Measurements from ENCODE around the gene BCL6B.
"Not testable (repeated sequence)": the region's sequence is repeated elsewhere in the genome, so short reads cannot be mapped to it uniquely, and the experiment has no call there.

Gene BCL6B

GRCh38 chr17:7027335-7027734, 4.5 kb downstream of the BCL6B start:
- no peak for DNase-seq (ENCODE audit: low read depth, low spot score)

- no peak for DNase-seq (ENCODE audit: low read depth, low spot score)
Measured at GRCh38 chr17:7029096-7029495, 6.2 kb downstream of the BCL6B start.

DNA sequence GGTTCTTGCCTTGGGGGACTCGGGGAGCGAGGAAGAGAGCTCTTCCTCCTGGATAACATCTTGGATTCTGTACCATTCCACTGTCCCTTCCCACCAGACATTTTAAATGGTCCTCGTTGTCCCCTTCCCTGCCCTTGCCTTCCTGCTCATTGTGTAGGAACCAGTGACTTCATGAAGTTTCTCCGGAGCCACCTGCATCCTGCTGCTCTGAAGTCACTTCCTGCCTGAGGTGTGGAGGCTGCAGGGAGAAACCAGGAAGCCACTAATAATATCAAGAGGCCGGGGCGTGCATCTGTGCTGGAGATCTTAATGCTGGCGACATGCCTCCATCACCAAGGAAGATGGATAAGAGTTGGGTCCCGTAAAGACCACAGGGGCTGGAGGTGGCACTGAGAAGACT, 6.8 kb downstream of the BCL6B start:
- DNase-seq (ENCODE audit: low read depth, low spot score) = no peak

GRCh38 chr17:7034955-7035590, 12.2 kb downstream of the BCL6B start:
- DNase-seq (ENCODE audit: low read depth, low spot score) = no peak

DNA sequence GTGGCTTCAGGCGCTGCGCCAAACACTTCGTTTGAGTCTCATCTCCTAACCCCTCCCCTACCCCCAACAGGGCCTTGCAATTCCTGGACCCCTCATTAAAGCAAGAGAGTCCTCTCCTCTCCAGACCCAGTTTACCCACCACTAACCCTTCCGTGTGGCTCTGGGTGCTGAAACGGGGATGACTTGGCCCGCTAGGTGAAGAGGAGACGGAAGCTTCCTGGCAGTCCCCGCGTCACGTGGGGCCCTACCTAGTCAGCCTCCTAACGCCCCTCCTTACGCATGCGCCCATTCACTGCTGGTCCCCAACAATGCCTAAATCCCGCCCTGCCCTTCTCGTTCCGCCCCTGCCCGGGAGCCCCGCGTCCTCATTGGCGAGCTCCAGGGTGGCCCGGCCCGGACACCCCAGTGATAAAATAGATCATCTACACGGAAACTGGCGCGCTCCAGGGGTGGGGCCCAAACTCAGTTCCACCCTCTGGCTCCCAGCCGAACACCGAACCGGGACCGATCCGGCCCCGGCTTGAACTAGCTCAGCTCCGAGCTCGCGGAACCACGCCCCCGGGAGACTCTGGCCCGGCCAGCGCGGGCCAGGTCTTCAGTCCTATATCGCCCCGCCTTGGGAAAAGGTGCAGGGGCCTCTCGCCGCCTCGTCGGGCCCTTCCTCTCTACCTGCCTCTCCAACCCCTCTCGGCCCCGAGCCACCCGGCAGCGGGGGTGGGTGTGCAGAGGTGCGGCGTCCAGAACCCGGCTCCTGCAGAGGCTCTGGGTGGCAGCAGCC, 12.9 kb downstream of the BCL6B start, which contains the start of gene SLC16A13:
Gene SLC16A13 (plus strand): TSS at position 425 of the 778 bp plus-strand sequence. CDS start 368 bp downstream, outside the sequence.
- DNase-seq (ENCODE audit: low read depth, low spot score) = peak; percentile 96

DNA sequence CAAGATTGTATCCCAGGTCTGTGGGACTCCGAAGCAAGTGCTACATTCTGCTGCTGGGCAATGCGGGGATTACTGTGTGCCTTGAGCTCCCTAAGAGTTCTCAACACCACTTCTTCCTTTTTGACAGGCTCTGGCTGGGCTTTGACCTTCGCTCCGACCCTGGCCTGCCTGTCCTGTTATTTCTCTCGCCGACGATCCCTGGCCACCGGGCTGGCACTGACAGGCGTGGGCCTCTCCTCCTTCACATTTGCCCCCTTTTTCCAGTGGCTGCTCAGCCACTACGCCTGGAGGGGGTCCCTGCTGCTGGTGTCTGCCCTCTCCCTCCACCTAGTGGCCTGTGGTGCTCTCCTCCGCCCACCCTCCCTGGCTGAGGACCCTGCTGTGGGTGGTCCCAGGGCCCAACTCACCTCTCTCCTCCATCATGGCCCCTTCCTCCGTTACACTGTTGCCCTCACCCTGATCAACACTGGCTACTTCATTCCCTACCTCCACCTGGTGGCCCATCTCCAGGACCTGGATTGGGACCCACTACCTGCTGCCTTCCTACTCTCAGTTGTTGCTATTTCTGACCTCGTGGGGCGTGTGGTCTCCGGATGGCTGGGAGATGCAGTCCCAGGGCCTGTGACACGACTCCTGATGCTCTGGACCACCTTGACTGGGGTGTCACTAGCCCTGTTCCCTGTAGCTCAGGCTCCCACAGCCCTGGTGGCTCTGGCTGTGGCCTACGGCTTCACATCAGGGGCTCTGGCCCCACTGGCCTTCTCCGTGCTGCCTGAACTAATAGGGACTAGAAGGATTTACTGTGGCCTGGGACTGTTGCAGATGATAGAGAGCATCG, 15.4 kb downstream of the BCL6B start:
- DNase-seq (ENCODE audit: low read depth, low spot score) = peak; percentile 46

DNA sequence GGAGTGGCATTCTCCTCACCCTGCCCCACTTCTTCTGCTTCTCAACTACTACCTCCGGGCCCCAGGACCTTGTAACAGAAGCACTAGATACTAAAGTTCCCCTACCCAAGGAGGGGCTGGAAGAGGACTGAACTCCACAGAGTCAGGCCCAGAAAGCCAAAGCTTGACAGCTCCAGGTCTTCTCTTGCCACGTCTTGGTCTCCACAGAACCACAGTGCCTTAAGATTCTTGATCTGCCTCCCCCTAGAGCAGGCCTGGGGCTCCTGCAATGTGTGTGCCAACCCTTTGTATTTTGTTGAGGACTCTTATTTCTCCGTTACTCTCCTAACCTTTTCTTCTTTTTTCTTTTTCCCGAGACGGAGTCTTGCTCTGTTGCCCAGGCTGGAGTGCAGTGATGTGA, 17.0 kb downstream of the BCL6B start:
- no peak for DNase-seq (ENCODE audit: low read depth, low spot score)

DNA sequence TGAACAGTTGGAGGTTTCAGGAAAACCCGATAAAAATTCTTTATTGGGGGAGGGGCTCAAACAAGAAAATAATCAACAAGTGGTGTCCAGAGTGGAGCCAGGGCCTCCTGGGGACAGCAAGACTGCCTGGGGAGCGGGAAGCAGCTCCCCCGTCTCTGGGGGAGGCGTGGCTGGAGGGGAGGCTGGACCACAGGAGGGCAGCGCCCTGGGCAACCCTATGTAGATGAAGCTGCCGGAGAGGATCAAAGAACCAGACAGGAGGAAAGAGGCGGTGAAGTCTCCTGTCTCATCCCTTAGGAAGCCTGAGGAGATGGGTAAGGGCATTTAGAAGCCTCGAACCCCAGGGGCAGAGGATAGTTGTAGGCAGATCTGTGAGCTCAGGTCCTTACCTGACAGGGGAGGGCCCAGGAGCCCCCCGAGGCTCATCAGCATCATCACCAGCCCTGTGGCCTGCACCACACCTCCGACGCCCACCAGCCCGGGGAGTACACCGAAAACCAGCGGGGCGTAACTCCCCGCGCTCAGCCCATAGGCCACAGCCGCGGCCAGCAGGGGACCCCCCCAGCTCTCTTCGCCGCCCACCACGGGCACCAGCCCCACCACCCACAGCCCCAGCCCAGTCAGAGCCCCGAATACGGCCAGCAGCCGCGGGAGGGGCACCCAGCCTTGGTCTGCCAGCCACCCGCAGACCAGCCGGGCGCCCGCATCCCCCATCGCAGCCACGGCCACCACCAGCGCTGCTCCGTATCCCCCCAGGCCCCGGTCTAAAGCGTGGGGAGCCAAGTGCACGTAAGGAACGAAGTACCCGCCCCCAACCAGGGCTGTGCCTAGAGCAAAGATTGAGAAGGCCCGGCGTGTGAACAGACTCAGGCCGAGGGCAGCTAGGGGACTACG, 19.0 kb downstream of the BCL6B start:
- DNase-seq (ENCODE audit: low read depth, low spot score) = peak; percentile 84

DNA sequence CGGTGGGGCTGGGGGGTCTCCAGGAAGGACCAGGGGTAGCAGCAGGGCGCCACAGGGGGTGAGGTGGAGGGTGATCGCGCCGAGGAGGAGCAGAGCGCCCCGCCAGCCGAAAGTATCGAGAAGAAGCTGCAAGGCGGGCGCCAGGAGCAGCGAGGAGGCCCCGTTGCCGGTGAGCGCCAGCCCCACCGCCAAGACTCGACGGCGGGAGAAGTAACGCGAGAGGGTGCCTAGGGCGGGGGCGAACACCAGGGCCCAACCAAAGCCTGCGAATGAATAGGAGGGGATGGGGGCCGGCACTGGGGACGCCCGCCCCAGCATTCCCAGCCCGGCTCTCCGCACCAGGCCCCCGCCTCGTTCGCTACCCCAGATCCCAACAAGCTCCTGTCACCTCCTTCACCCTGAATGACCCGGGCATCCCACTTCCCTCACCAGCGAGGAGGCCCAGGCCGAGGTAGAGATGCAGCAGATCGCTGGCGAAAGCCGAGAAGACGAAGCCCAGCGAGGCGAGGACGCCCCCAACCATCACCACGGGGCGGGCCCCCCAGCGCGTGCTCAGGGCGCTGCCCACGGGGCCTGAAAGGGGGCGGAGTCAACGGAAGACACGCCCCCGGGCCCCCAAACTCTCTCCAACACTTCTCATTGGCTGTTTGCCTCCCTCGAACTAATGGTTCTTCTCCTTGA, 19.8 kb downstream of the BCL6B start:
- peak; percentile 63 for DNase-seq (ENCODE audit: low read depth, low spot score)

GRCh38 chr17:7043182-7043496, 20.3 kb downstream of the BCL6B start:
- no peak for DNase-seq (ENCODE audit: low read depth, low spot score)

DNA sequence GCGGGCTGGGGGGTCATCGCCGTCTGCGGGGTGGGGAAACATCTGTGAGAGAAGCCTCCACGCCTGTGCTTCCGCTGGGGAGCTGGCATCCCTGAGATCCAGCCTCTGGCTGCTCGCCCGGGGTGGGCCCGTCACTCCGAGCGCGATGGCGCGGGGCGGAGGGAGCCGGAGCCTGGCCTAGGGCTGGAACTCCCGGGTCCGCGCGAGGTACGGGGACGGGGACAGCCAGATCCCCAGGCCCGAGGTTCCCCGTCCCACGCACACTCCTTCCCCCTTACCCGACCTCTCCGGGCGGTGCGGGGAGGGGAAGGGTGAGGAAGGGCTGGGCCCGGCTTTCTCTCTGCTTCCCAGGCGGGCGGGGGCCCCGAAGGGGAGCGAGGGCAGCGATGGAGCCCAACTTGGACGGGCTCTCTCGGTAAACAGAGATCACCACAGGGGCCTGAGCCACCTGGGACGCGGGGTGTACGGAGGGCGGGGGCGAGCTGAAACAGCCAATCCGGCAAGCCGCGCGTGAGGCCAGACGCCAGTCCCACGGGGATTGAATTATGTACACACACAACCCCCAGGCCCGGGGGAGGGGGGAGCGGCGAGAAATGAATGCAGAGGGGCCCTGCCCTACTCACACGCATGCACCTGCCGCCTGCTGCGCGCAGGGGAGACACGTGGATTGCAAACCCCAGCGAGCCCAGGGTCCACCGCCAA, 20.8 kb downstream of the BCL6B start, which contains the start of gene SLC16A11:
Gene SLC16A11 (minus strand): TSS at position 596 of the 702 bp plus-strand sequence. CDS start 579 bp downstream, at position 17.
- DNase-seq (ENCODE audit: low read depth, low spot score) = no peak

GRCh38 chr17:7045492-7046126, 22.8 kb downstream of the BCL6B start:
- DNase-seq (ENCODE audit: low read depth, low spot score) = peak; percentile 50

DNA sequence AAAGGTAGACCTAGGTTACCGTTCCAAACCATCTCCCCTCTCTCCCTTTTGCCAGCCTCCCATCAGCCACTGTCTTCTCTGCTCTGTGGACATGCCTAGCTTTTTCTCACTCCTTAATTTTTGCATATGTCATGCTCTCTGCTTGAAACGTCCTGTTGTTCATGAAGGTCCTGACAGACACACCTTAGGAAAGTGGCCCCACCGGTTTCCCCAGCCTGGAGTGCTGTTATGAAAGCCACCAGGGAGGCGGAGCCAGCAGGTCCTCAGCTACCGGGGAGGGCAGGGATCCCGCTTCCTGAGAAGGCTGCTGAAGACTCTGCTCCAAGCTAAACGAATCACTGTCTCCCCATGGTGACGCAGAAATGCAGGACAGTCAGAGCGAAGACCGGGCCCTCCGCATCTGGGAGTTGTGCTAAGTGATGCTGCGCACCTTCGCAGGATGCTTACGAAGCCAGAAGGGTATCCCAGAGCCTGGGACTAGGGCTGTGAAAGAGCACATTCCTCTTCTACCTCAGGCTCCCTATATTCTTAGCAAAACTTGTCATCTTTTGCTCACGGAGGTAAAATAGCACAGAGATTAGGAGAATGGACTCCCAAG, 23.4 kb downstream of the BCL6B start:
- peak; percentile 86 for DNase-seq (ENCODE audit: low read depth, low spot score)

GRCh38 chr17:7046725-7047397, 24.0 kb downstream of the BCL6B start:
- DNase-seq (ENCODE audit: low read depth, low spot score) = peak; percentile 79

GRCh38 chr17:7047566-7047965, 24.7 kb downstream of the BCL6B start:
- DNase-seq (ENCODE audit: low read depth, low spot score) = no peak

- no peak for DNase-seq (ENCODE audit: low read depth, low spot score)
Measured at GRCh38 chr17:7048968-7049367, 26.1 kb downstream of the BCL6B start.

DNA sequence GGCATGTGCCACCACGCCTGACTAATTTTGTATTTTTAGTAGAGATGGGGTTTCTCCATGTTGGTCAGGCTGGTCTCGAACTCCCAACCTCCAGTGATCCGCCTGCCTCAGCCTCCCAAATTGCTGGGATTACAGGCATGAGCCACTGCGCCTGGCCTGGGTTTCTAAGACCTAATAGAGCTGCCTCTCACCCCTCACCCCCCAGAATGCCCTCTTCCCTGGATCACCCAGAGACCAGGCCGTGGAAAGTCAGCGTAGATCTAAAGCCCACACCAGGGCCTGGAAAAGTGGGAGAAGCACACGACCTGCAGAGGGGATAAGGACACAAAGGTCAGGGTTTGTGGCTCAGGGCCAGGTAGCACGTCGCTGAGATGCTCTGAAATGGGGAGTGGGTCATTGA, 27.7 kb downstream of the BCL6B start:
- not testable (repeated sequence) for DNase-seq (ENCODE audit: low read depth, low spot score)

- DNase-seq (ENCODE audit: low read depth, low spot score) = no peak
Measured at GRCh38 chr17:7056386-7056785, 33.5 kb downstream of the BCL6B start.

Data from ELF-1 (cell line).